ENCODE results near the gene WWOX. TPM values are rescaled to one million over a fixed set of nuclear protein-coding genes. Genes with fewer than 3 reads are reported as not detected.
A peak's percentile ranks its signal among the peaks of the same experiment; 100 is the strongest.

The WWOX gene
- polyA plus RNA-seq, 1 donor (not counting 4 experiments of a cell fraction or from before 2014, with no cell fraction given) = 5.1 TPM

GRCh38 chr16:78228704-78229103, 129.2 kb downstream of the WWOX start:
- H3K9me1 ChIP-seq (ENCODE audit: control insufficient read depth, extremely low read depth, insufficient read depth, low read length) = no peaks in the 10 kb centered on the region
- no peak overlapping the region for H2AFZ ChIP-seq (ENCODE audit: control insufficient read depth, low read length)
- TF ChIP-seq EZH2 (IDR thresholded peaks at IDR 0.05; ENCODE audit: low read length) = no peak
- TF ChIP-seq CTCF (optimal IDR thresholded peaks at IDR 0.05 in 1 of 3, IDR thresholded peaks at IDR 0.05 in 1 of 3, conservative IDR thresholded peaks at IDR 0.05 in 1 of 3; ENCODE audit: extremely low read depth in 1 of 3, insufficient read depth in 2 of 3, low read length in 3 of 3) = no peak
- dilution Hi-C loops (cut with MboI; ENCODE audit: extremely low pct_ligation_motif_present, low sequenced_read_pairs) = no loop called here
- no peak overlapping the region for H3K27ac ChIP-seq (ENCODE audit: control insufficient read depth, insufficient read depth, low read length)
- H3K9me3 ChIP-seq (ENCODE audit: control insufficient read depth, low read depth, low read length) = no peaks in the 10 kb centered on the region
- no peak overlapping the region for H3K9ac ChIP-seq (ENCODE audit: control insufficient read depth, extremely low read depth, insufficient read depth, low read length)
- no peak for DNase-seq (ENCODE audit: low read depth, low spot score)
- no peaks in the 10 kb centered on the region for H3K36me3 ChIP-seq (ENCODE audit: control insufficient read depth in 2 of 2, extremely low read depth in 1 of 2, insufficient read depth in 2 of 2, low read length in 2 of 2)
- peaks cover 11% of the 10 kb centered on the region for H3K4me1 ChIP-seq (ENCODE audit: control insufficient read depth, extremely low read depth, insufficient read depth, low read length)
- no peaks in the 10 kb centered on the region for H3K27me3 ChIP-seq (ENCODE audit: control insufficient read depth, extremely low read depth, insufficient read depth, low read length)
- no peak overlapping the region for H3K4me3 ChIP-seq (ENCODE audit: control insufficient read depth in 2 of 3, extremely low read depth in 1 of 3, insufficient read depth in 2 of 3, low read depth in 1 of 3, low read length in 3 of 3)
- no peak overlapping the region for H3K4me2 ChIP-seq (ENCODE audit: control insufficient read depth, extremely low read depth, insufficient read depth, low read depth, low read length)
- H3K79me2 ChIP-seq (ENCODE audit: control insufficient read depth, insufficient read depth, low read length) = no peaks in the 10 kb centered on the region
- FAIRE-seq = no peak
- no peaks in the 10 kb centered on the region for H4K20me1 ChIP-seq (ENCODE audit: control insufficient read depth, extremely low read depth, insufficient read depth, low read length)

DNA sequence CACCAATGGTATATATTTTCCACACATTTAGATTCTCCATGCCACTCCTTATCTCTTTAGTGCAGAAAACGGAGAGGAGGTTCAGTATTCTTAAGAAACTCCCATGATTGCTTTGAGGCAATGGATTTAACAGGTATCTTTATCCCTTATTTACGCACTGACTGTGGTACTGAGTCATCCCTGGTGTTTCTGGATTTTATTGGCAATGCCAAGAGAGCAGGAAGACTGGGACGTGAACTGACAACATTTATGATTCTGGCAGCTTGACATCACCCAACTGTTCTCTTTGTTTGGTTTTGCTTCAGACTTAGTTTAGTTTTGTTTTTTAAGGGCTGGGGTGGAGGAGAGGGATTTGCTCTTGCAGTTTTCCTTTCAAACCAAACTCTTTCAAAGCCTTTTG, 131.4 kb downstream of the WWOX start:
- DNase-seq (ENCODE audit: low read depth, low spot score) (no peak), FAIRE-seq (peak; percentile 81)
- no peak overlapping the region for H3K9ac ChIP-seq (ENCODE audit: control insufficient read depth, extremely low read depth, insufficient read depth, low read length)
- H3K79me2 ChIP-seq (ENCODE audit: control insufficient read depth, insufficient read depth, low read length) = no peaks in the 10 kb centered on the region
- dilution Hi-C loops (cut with MboI; ENCODE audit: extremely low pct_ligation_motif_present, low sequenced_read_pairs) = no loop called here
- H3K4me3 ChIP-seq (ENCODE audit: control insufficient read depth in 2 of 3, extremely low read depth in 1 of 3, insufficient read depth in 2 of 3, low read depth in 1 of 3, low read length in 3 of 3) = peak overlapping the region in 2 of 3 experiments; percentile 35 to 48
- peak overlapping the region; percentile 1 for H3K27ac ChIP-seq (ENCODE audit: control insufficient read depth, insufficient read depth, low read length)
- TF ChIP-seq CTCF (optimal IDR thresholded peaks at IDR 0.05 in 1 of 3, IDR thresholded peaks at IDR 0.05 in 1 of 3, conservative IDR thresholded peaks at IDR 0.05 in 1 of 3; ENCODE audit: extremely low read depth in 1 of 3, insufficient read depth in 2 of 3, low read length in 3 of 3) (no peak), EZH2 (IDR thresholded peaks at IDR 0.05; ENCODE audit: low read length) (no peak)
- H3K27me3 ChIP-seq (ENCODE audit: control insufficient read depth, extremely low read depth, insufficient read depth, low read length) = no peaks in the 10 kb centered on the region
- H2AFZ ChIP-seq (ENCODE audit: control insufficient read depth, low read length) = peak overlapping the region; percentile 70
- peak overlapping the region; percentile 79 for H3K4me2 ChIP-seq (ENCODE audit: control insufficient read depth, extremely low read depth, insufficient read depth, low read depth, low read length)
- peaks cover 11% of the 10 kb centered on the region for H3K4me1 ChIP-seq (ENCODE audit: control insufficient read depth, extremely low read depth, insufficient read depth, low read length)
- no peaks in the 10 kb centered on the region for H3K9me3 ChIP-seq (ENCODE audit: control insufficient read depth, low read depth, low read length)
- no peaks in the 10 kb centered on the region for H3K36me3 ChIP-seq (ENCODE audit: control insufficient read depth in 2 of 2, extremely low read depth in 1 of 2, insufficient read depth in 2 of 2, low read length in 2 of 2)
- no peaks in the 10 kb centered on the region for H3K9me1 ChIP-seq (ENCODE audit: control insufficient read depth, extremely low read depth, insufficient read depth, low read length)
- H4K20me1 ChIP-seq (ENCODE audit: control insufficient read depth, extremely low read depth, insufficient read depth, low read length) = no peaks in the 10 kb centered on the region

All from keratinocyte (primary cell).